Measurements from ENCODE around the gene ALOX5AP. TPM values are rescaled to one million over a fixed set of nuclear protein-coding genes. Genes with fewer than 3 reads are reported as not detected.

The ALOX5AP gene
- total and polyA plus RNA-seq, 2 experiments from 2014 or later = 3.3 to 17.2 TPM

DNA sequence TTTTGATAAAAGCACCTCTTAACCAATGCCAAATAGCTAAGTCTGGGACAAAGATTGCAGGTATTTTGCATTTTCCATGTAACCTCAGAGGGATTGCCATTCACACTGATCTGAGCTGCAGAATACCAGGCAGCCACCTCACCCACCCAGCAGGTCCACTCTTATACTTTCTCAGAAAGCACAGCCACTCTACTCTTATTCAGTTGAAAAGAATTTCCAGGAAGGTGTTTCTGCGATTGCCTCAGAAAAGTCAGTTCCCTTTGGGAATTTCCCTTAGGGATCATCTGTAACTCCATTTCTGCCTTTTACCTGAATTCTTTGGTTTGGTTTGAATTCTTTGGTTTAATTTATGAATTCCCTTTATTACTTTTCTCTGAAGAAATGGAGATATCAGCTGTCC is 904 bp upstream of the ALOX5AP start:
- DNase-seq (ENCODE audit: low spot score) = no peak
- no peak overlapping the region for H3K27ac ChIP-seq
- H3K4me2 ChIP-seq = no peak overlapping the region
- peaks cover 8% of the 10 kb centered on the region for H3K4me1 ChIP-seq (ENCODE audit: insufficient read depth)
- no peaks in the 10 kb centered on the region for H3K79me2 ChIP-seq
- H3K36me3 ChIP-seq (replicated peaks; ENCODE audit: insufficient read depth, low read depth) = no peaks in the 10 kb centered on the region
- TF ChIP-seq, protein P1, sequence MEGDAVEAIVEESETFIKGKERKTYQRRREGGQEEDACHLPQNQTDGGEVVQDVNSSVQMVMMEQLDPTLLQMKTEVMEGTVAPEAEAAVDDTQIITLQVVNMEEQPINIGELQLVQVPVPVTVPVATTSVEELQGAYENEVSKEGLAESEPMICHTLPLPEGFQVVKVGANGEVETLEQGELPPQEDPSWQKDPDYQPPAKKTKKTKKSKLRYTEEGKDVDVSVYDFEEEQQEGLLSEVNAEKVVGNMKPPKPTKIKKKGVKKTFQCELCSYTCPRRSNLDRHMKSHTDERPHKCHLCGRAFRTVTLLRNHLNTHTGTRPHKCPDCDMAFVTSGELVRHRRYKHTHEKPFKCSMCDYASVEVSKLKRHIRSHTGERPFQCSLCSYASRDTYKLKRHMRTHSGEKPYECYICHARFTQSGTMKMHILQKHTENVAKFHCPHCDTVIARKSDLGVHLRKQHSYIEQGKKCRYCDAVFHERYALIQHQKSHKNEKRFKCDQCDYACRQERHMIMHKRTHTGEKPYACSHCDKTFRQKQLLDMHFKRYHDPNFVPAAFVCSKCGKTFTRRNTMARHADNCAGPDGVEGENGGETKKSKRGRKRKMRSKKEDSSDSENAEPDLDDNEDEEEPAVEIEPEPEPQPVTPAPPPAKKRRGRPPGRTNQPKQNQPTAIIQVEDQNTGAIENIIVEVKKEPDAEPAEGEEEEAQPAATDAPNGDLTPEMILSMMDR (IDR thresholded peaks at IDR 0.05; ENCODE audit: poor library complexity) = no peak
- TF ChIP-seq EZH2phosphoT487 (IDR thresholded peaks at IDR 0.05; ENCODE audit: low read depth, severe bottlenecking, unreplicated experiment) (no peak), EZH2 (IDR thresholded peaks at IDR 0.05; ENCODE audit: borderline replicate concordance) (no peak)
- H2AFZ ChIP-seq = no peak overlapping the region
- H3K27me3 ChIP-seq = no peaks in the 10 kb centered on the region
- no peak overlapping the region for H3K4me3 ChIP-seq
- H3K9me2 ChIP-seq (replicated peaks; ENCODE audit: insufficient read depth) = no peaks in the 10 kb centered on the region
- no peaks in the 10 kb centered on the region for H4K20me1 ChIP-seq (ENCODE audit: insufficient read depth, poor library complexity, severe bottlenecking)
- no peaks in the 10 kb centered on the region for H3K9me3 ChIP-seq (ENCODE audit: low read depth)
- 81% methylated on average over 1 of the region's 1 CpG for WGBS (ENCODE audit: low lambda C conversion rate, missing lambda C conversion rate)

DNA sequence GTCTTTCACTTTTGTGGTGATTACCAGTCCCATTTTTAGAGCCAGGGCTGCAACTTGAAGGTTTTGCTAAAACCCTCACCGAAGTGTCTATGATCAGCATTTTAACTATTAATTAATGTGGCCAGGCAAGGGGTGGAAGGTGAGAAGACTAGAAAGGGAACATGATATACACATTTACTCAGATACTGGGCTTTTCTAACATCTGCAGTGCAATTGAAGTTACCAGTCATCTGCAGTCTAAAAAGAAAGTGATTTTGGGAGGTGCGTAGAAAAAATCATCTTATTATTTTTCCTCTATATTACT is 481 bp downstream of the ALOX5AP start:
- H2AFZ ChIP-seq = no peak overlapping the region
- TF ChIP-seq EZH2 (IDR thresholded peaks at IDR 0.05; ENCODE audit: borderline replicate concordance) (no peak), EZH2phosphoT487 (IDR thresholded peaks at IDR 0.05; ENCODE audit: low read depth, severe bottlenecking, unreplicated experiment) (no peak)
- TF ChIP-seq, protein P1 (IDR thresholded peaks at IDR 0.05; ENCODE audit: poor library complexity) = no peak
- H3K27me3 ChIP-seq = no peaks in the 10 kb centered on the region
- H3K27ac ChIP-seq = no peak overlapping the region
- no peaks in the 10 kb centered on the region for H3K9me3 ChIP-seq (ENCODE audit: low read depth)
- H3K79me2 ChIP-seq = no peaks in the 10 kb centered on the region
- H3K4me3 ChIP-seq = no peak overlapping the region
- peaks cover 11% of the 10 kb centered on the region for H3K4me1 ChIP-seq (ENCODE audit: insufficient read depth)
- no peaks in the 10 kb centered on the region for H3K9me2 ChIP-seq (replicated peaks; ENCODE audit: insufficient read depth)
- no peaks in the 10 kb centered on the region for H4K20me1 ChIP-seq (ENCODE audit: insufficient read depth, poor library complexity, severe bottlenecking)
- 94% methylated on average over 2 of the region's 2 CpGs for WGBS (ENCODE audit: low lambda C conversion rate, missing lambda C conversion rate)
- H3K4me2 ChIP-seq = no peak overlapping the region
- no peaks in the 10 kb centered on the region for H3K36me3 ChIP-seq (replicated peaks; ENCODE audit: insufficient read depth, low read depth)
- DNase-seq (ENCODE audit: low spot score) = no peak

DNA sequence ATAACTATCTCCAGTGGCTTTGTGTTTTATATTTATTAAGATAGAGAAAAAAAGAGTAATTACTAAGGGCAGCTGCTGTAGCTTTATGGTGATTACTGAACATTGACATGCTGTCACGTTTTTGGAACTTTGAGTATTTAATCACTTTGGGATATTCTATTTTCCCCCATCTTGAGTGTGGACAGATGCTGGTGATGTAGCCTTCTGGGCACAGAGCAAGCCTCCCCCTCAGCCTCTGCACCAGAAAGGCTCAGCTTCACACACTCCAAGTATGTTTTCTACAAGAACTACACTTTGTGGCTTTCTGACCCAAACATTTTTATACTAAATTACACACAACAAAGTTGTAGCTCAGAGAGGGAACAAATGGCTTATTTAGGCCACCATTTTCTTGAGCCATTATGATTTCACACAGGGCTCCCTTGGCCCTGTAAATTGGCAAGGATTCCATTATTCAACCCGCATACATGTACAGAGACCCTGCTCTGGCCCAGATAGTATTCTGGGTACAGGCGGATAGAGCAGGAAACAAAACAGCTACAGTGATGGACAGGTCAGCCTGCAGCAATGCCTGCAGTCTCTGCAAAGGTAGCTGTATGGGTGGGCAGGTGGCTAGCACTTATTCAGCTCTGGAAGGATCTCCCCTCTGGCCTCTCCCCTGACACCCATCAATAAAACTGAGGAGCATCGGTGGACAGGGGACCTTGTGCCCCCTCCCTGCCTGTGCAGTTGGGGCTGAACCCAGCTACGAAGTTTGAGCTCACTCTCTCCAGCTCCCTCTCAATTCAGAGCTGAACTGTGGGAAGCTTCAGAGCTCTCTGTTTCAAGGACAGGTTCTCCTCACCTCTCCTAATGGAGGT is 1.3 kb downstream of the ALOX5AP start:
- no peaks in the 10 kb centered on the region for H3K9me2 ChIP-seq (replicated peaks; ENCODE audit: insufficient read depth)
- no peaks in the 10 kb centered on the region for H3K36me3 ChIP-seq (replicated peaks; ENCODE audit: insufficient read depth, low read depth)
- no peak overlapping the region for H2AFZ ChIP-seq
- no peaks in the 10 kb centered on the region for H3K27me3 ChIP-seq
- H3K79me2 ChIP-seq = no peaks in the 10 kb centered on the region
- H4K20me1 ChIP-seq (ENCODE audit: insufficient read depth, poor library complexity, severe bottlenecking) = no peaks in the 10 kb centered on the region
- no peak overlapping the region for H3K4me3 ChIP-seq
- DNase-seq (ENCODE audit: low spot score) = no peak
- 84% methylated on average over 5 of the region's 5 CpGs for WGBS (ENCODE audit: low lambda C conversion rate, missing lambda C conversion rate)
- no peak overlapping the region for H3K4me2 ChIP-seq
- peaks cover 11% of the 10 kb centered on the region for H3K4me1 ChIP-seq (ENCODE audit: insufficient read depth)
- TF ChIP-seq, protein P1 (IDR thresholded peaks at IDR 0.05; ENCODE audit: poor library complexity) = no peak
- TF ChIP-seq EZH2 (IDR thresholded peaks at IDR 0.05; ENCODE audit: borderline replicate concordance) (no peak), EZH2phosphoT487 (IDR thresholded peaks at IDR 0.05; ENCODE audit: low read depth, severe bottlenecking, unreplicated experiment) (no peak)
- H3K27ac ChIP-seq = no peak overlapping the region
- no peaks in the 10 kb centered on the region for H3K9me3 ChIP-seq (ENCODE audit: low read depth)
